ENCODE measurements around the gene GAL3ST1.
"Not testable (repeated sequence)": the region's sequence is repeated elsewhere in the genome, so short reads cannot be mapped to it uniquely, and the experiment has no call there.

Gene GAL3ST1

DNA sequence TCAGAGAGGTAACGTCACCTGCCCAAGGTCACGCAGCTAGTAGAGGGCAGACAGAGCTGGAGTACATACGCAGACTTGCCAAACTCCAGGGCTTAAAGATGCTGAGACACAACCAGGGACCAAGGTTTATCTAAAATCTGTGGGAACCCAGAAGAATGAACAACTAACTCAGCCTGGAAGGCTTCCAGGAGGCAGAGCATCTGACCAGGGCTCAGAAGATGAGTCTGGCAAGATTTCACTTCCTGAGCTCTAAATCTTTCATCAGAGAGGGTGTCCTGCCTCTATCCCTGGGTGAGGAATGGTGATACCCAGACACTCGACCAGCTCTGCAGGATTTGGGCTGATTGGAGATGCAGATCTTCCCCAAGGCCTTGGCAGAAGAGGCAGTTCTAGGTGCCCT is 9.1 kb downstream of the GAL3ST1 start:
- no peak overlapping the region for H3K4me3 ChIP-seq (replicated peaks in 1 of 2; ENCODE audit: low read depth in 2 of 2, low read length in 2 of 2)
- TF ChIP-seq, protein P1, sequence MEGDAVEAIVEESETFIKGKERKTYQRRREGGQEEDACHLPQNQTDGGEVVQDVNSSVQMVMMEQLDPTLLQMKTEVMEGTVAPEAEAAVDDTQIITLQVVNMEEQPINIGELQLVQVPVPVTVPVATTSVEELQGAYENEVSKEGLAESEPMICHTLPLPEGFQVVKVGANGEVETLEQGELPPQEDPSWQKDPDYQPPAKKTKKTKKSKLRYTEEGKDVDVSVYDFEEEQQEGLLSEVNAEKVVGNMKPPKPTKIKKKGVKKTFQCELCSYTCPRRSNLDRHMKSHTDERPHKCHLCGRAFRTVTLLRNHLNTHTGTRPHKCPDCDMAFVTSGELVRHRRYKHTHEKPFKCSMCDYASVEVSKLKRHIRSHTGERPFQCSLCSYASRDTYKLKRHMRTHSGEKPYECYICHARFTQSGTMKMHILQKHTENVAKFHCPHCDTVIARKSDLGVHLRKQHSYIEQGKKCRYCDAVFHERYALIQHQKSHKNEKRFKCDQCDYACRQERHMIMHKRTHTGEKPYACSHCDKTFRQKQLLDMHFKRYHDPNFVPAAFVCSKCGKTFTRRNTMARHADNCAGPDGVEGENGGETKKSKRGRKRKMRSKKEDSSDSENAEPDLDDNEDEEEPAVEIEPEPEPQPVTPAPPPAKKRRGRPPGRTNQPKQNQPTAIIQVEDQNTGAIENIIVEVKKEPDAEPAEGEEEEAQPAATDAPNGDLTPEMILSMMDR (IDR thresholded peaks at IDR 0.05; ENCODE audit: low read depth, low read length) = no peak
- peak; percentile 21 to 38 for DNase-seq (ENCODE audit: low read depth in 2 of 2)

DNA sequence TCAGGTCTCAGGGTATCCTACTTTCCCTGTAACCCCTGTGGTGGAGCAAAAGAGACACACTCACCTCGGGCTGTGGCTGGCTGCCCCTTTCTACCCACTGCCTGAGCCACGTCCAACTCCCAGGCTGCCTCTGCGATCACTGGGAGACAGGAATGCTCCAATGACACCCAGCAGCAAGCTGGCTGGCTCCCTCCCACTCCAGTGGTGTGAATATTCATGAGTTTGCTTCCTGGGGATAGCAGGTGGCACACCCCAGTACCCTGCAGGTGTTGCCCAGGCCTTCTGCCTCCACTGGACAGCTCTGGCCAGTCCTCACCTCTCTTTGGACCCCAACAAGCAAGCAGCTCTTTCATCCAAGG is 9.7 kb downstream of the GAL3ST1 start:
- H3K4me3 ChIP-seq (replicated peaks in 1 of 2; ENCODE audit: low read depth in 2 of 2, low read length in 2 of 2) = no peak overlapping the region
- DNase-seq (ENCODE audit: low read depth in 2 of 2) = no peak
- TF ChIP-seq, protein P1 (IDR thresholded peaks at IDR 0.05; ENCODE audit: low read depth, low read length) = no peak

DNA sequence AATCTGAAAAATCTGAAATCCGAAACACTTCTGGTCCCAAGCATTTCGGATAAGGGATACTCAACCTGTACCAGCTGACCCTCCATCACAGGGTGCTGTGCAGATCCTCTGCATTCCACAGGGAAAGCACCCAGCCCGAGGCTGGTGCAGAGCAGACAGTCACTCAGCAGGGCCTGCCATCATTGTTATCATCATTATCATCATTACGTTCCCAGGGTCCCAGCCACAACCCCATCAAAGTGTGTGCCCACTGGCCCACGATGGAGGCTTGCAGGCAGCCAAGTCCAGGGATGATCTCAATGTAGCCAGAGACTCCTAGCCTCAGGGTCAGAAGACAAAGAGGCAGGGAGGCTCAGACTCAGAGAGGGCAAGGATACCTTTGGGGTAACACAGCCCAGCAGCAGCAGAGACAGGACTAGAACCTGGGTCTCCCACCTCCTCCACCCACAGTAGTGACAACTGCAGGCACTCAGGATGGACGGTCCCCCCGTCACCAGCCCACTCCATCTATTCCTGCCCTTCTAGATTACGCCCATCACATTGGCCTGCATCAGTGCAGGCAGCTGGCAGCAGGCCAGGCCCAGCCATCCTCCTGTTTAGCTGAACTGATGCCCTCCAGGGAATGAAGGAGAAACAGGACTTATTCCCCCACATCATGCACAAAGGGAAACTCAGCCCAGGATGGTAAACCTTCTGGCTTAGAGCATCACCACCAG is 10.3 kb downstream of the GAL3ST1 start:
- DNase-seq (ENCODE audit: low read depth in 2 of 2) = no peak
- no peak overlapping the region for H3K4me3 ChIP-seq (replicated peaks in 1 of 2; ENCODE audit: low read depth in 2 of 2, low read length in 2 of 2)
- TF ChIP-seq, protein P1 (IDR thresholded peaks at IDR 0.05; ENCODE audit: low read depth, low read length) = no peak

DNA sequence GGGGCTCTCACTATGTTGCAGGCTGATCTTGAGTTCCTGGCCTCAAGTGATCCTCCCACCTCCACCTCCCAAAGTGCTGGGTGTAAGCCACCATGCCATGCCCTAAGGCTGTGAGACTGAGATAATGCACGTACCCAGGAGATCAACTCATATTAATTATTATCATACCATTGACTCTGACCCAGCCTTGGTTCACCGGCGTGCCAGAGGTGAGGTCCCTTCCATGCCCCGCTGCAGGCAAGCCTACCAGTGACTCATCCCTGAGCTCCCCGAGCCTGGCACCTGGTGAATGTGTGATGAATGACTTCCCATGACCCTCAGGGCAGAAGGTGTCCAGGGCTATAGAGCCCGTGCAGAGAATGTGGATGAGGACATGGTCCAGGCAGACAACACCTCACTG is 12.1 kb downstream of the GAL3ST1 start:
- H3K4me3 ChIP-seq (replicated peaks in 1 of 2; ENCODE audit: low read depth in 2 of 2, low read length in 2 of 2) = no peak overlapping the region
- DNase-seq (ENCODE audit: low read depth in 2 of 2) = no peak
- TF ChIP-seq, protein P1 (IDR thresholded peaks at IDR 0.05; ENCODE audit: low read depth, low read length) = no peak

DNA sequence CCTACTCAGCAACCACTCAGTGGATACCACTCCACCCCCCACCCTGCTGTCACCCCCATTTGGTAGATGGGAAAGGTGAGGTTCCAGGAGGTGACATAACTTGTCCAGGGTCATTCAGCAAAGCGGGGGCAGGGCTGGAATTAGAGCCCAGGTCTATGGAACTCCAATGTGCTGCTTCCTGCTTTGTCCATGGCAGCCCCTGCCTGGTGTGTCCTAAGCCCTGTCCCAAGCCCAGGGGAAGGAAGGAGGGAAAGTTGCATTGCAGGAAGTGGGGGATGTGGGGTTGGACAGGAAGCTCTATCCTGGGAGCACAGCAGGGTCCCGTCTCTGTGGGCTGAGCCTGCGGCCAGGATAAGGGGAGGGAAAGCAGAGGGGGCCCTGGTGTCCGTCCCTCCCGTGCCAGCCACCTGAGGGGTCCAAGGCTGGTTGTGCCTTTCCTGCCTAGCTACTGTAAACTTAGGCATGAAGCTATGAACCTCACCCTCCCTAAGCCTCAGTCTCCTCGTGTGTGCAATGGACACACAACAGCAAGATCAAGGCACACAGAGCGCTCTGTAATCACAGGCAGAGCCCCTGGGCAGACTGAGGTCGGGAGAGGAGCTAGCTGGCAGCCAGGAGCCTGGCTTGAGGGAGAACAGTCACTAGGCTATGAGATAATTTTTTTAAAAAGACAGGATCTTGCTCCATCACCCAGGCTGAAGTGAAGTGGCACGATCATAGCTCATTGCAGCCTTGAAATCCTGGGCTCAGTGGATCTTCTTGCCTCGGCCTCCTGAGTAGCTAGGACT is 12.9 kb downstream of the GAL3ST1 start:
- DNase-seq (ENCODE audit: low read depth in 2 of 2) = no peak
- no peak overlapping the region for H3K4me3 ChIP-seq (replicated peaks in 1 of 2; ENCODE audit: low read depth in 2 of 2, low read length in 2 of 2)
- TF ChIP-seq, protein P1 (IDR thresholded peaks at IDR 0.05; ENCODE audit: low read depth, low read length) = no peak

DNA sequence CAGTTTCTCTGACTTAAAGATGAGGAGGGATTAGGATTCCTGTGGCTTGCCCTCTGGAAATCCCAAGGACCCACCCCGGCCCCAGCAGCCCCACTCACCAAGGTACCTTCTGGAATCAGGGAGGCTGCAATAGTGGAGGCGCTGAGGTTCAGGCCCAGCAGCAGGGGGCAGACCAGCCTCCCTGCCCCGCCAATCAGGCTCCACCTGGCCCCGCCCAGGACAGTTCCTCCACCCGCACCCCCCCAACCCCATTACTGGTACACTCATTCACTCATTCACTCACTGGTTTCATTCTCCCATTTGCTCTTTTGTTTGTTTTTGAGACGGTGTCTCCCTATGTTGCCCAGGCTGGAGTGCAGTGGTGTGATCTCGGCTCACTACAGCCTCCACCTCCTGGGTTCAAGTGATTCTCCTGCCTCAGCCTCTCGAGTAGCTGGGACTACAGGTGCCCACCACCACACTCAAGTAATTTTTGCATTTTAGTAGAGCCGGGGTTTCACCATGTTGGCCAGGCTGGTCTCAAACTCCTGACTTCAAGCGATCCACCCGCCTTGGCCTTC is 13.7 kb downstream of the GAL3ST1 start:
- TF ChIP-seq, protein P1 (IDR thresholded peaks at IDR 0.05; ENCODE audit: low read depth, low read length) = peak; percentile 19
- not testable (repeated sequence) for DNase-seq (ENCODE audit: low read depth in 2 of 2); H3K4me3 ChIP-seq (replicated peaks in 1 of 2; ENCODE audit: low read depth in 2 of 2, low read length in 2 of 2)
